H9 (cell line): ENCODE measurements around the gene LBH. TPM values are rescaled to one million over a fixed set of nuclear protein-coding genes. Genes with fewer than 3 reads are reported as not detected.

Experiments
- DNase-seq: peaks from one replicate; pipeline ENCODE4 v3.0.0-alpha.2; 2017
- H2AFZ ChIP-seq: one replicate; pipeline ENCODE4 v1.6.1; 2013; ENCODE audit warnings: mild to moderate bottlenecking, low read length, control low read depth, moderate library complexity
- H2AK5ac ChIP-seq: 2 replicates; pipeline ENCODE4 v1.6.1; 2013; ENCODE audit warnings: low read length, control low read depth, mixed read lengths; ENCODE audit not compliant: insufficient read length
- H2BK120ac ChIP-seq: one replicate; pipeline ENCODE4 v1.6.1; 2013; ENCODE audit warnings: low read depth, mild to moderate bottlenecking, low read length, control low read depth, inconsistent platforms; ENCODE audit not compliant: poor library complexity, severe bottlenecking
- H2BK12ac ChIP-seq: 2 replicates; pipeline ENCODE4 v1.6.1; 2013; ENCODE audit warnings: low read length, control low read depth, mixed read lengths, low read depth; ENCODE audit not compliant: insufficient read length
- H2BK15ac ChIP-seq: 2 replicates; pipeline ENCODE4 v1.6.1; 2013; ENCODE audit warnings: low read depth, low read length, control low read depth
- H2BK20ac ChIP-seq: one replicate; pipeline ENCODE4 v1.6.1; 2013; ENCODE audit warnings: low read depth, mild to moderate bottlenecking, low read length, control low read depth, inconsistent platforms; ENCODE audit not compliant: poor library complexity, severe bottlenecking
- H2BK5ac ChIP-seq: 2 replicates; pipeline ENCODE4 v1.6.1; 2013; ENCODE audit warnings: low read length, control low read depth, mixed read lengths; ENCODE audit not compliant: insufficient read length
- H3K14ac ChIP-seq: 2 replicates; pipeline ENCODE4 v1.6.1; 2013; ENCODE audit warnings: low read length, control low read depth; ENCODE audit not compliant: insufficient read depth
- H3K18ac ChIP-seq: 2 replicates; pipeline ENCODE4 v1.6.1; 2013; ENCODE audit warnings: low read depth, mild to moderate bottlenecking, mixed read lengths, low read length, control low read depth; ENCODE audit not compliant: insufficient read length
- H3K23ac ChIP-seq: 2 replicates; pipeline ENCODE4 v1.6.1; 2013; ENCODE audit warnings: low read length, control low read depth, mixed read lengths, low read depth; ENCODE audit not compliant: insufficient read length
- H3K23me2 ChIP-seq: 2 replicates; pipeline ENCODE4 v1.6.1; 2013; ENCODE audit warnings: low read depth, mild to moderate bottlenecking, mixed read lengths, low read length, control low read depth; ENCODE audit not compliant: insufficient read length, poor library complexity, severe bottlenecking
- H3K27ac ChIP-seq: 2 replicates; pipeline ENCODE4 v1.5.1; 2013; ENCODE audit warnings: low read length, control low read depth, mixed read lengths, low read depth; ENCODE audit not compliant: insufficient read length
- H3K27me3 ChIP-seq: 2 replicates; pipeline ENCODE4 v1.6.1; 2013; ENCODE audit warnings: low read length, control low read depth, inconsistent platforms; ENCODE audit not compliant: insufficient read depth
- H3K4ac ChIP-seq: 2 replicates; pipeline ENCODE4 v1.6.1; 2013; ENCODE audit warnings: low read depth, mild to moderate bottlenecking, control low read depth, inconsistent platforms, low read length, moderate library complexity
- H3K4me1 ChIP-seq: 2 replicates; pipeline ENCODE4 v1.6.1; 2013; ENCODE audit warnings: low read length, control low read depth, inconsistent platforms; ENCODE audit not compliant: insufficient read depth
- H3K4me2 ChIP-seq: 2 replicates; pipeline ENCODE4 v1.6.1; 2013; ENCODE audit warnings: low read length, control low read depth, mixed read lengths; ENCODE audit not compliant: insufficient read length, insufficient read depth
- H3K56ac ChIP-seq: 2 replicates; pipeline ENCODE4 v1.6.1; 2013; ENCODE audit warnings: low read depth, mild to moderate bottlenecking, mixed read lengths, low read length, control low read depth; ENCODE audit not compliant: insufficient read length
- H3K79me1 ChIP-seq: 2 replicates; pipeline ENCODE4 v1.6.1; 2013; ENCODE audit warnings: low read depth, mild to moderate bottlenecking, moderate library complexity, low read length, control low read depth, inconsistent platforms; ENCODE audit not compliant: insufficient read depth, poor library complexity, severe bottlenecking
- H3K79me2 ChIP-seq: 2 replicates; pipeline ENCODE4 v1.6.1; 2013; ENCODE audit warnings: low read length, control low read depth, inconsistent platforms; ENCODE audit not compliant: insufficient read depth
- H3K9ac ChIP-seq: 2 replicates; pipeline ENCODE4 v1.6.1; 2013; ENCODE audit warnings: low read length, control low read depth, mixed read lengths; ENCODE audit not compliant: insufficient read length; ENCODE audit errors: extremely low read depth
- H3K9me3 ChIP-seq: one replicate; pipeline ENCODE4 v1.6.1; 2013; ENCODE audit warnings: low read depth, low read length, inconsistent platforms; ENCODE audit not compliant: control insufficient read depth
- H3T11ph ChIP-seq: one replicate; pipeline ENCODE4 v1.6.1; 2013; ENCODE audit warnings: mild to moderate bottlenecking, low read length, control low read depth, inconsistent platforms
- H4K20me1 ChIP-seq: one replicate; pipeline ENCODE4 v1.6.1; 2013; ENCODE audit not compliant: control insufficient read depth, insufficient read length, insufficient read depth
- H4K5ac ChIP-seq: 2 replicates; pipeline ENCODE4 v1.6.1; 2013; ENCODE audit warnings: low read depth, mild to moderate bottlenecking, mixed read lengths, low read length, control low read depth; ENCODE audit not compliant: insufficient read length
- H4K8ac ChIP-seq: replicated peaks from 2 replicates; pipeline ENCODE4 v1.6.1; 2013; ENCODE audit warnings: low read length, control low read depth, mixed read lengths, low read depth; ENCODE audit not compliant: insufficient read length
- H4K91ac ChIP-seq: 2 replicates; pipeline ENCODE4 v1.6.1; 2013; ENCODE audit warnings: low read depth, mild to moderate bottlenecking, moderate library complexity, mixed read lengths, low read length, control low read depth; ENCODE audit not compliant: insufficient read length
- H3K27ac Mint-ChIP-seq, 3 experiments: 2 replicates in 2 of 3; 3 replicates in 1 of 3; pipeline ENCODE4 v1.8.0; 2020 to 2021; ENCODE audit warnings: mixed read lengths in 3 of 3, mild to moderate bottlenecking in 1 of 3, moderate library complexity in 1 of 3
- H3K27me3 Mint-ChIP-seq: 2 replicates; pipeline ENCODE4 v1.8.0; 2021; ENCODE audit warnings: low read depth, mild to moderate bottlenecking, moderate library complexity, mixed read lengths
- H3K36me3 Mint-ChIP-seq, 3 experiments: 2 replicates in 2 of 3; 3 replicates in 1 of 3; pipeline ENCODE4 v1.8.0; 2020 to 2021; ENCODE audit warnings: low read depth in 3 of 3, mixed read lengths in 3 of 3; ENCODE audit not compliant: insufficient read depth in 1 of 3
- H3K4me1 Mint-ChIP-seq, 2 experiments: 2 replicates each; pipeline ENCODE4 v1.8.0; 2020; ENCODE audit warnings: mixed read lengths in 2 of 2
- H3K4me3 Mint-ChIP-seq, 2 experiments: 2 replicates in 1 of 2; 3 replicates in 1 of 2; pipeline ENCODE4 v1.8.0; 2020 to 2021; ENCODE audit warnings: mild to moderate bottlenecking in 2 of 2, mixed read lengths in 2 of 2, moderate library complexity in 1 of 2
- H3K9me3 Mint-ChIP-seq, 2 experiments: 2 replicates in 1 of 2; 3 replicates in 1 of 2; pipeline ENCODE4 v1.8.0; 2020; ENCODE audit warnings: mild to moderate bottlenecking in 2 of 2, mixed read lengths in 2 of 2, moderate library complexity in 1 of 2
- WGBS: extraction: QIAGEN DNeasy Blood & Tissue Kit; methylation state at CpG from one replicate; pipeline ENCODE4 v1.1.7; 2013; ENCODE audit warnings: missing lambda C conversion rate, low lambda C conversion rate, mixed read lengths; ENCODE audit not compliant: insufficient read length; ENCODE audit errors: extremely low coverage; 5-methylcytosine and 5-hydroxymethylcytosine counted together
- total RNA-seq: library from RNA; stranded (reverse); gene quantifications from 2 replicates; pipeline ENCODE4 v1.2.1, GENCODE V29; 2021
- TF ChIP-seq, protein P1 (sequence below): fragments of 200-600 bp; sonication (generic); conservative IDR thresholded peaks from 3 replicates; pipeline ENCODE4 v1.8.0; 2021; ENCODE audit warnings: antibody characterized with exemption, mild to moderate bottlenecking

LBH gene
- total RNA-seq, 1 experiment from 2014 or later: 53.0 TPM

- H3K9me3 ChIP-seq: no peaks in the 10 kb centered on the region
- H3K79me2 ChIP-seq: no peaks in the 10 kb centered on the region
- H2BK12ac ChIP-seq: no peak overlapping the region
- H4K8ac ChIP-seq: no peak overlapping the region
- no peak for DNase-seq
- peaks cover 10% of the 10 kb centered on the region for H3K27me3 Mint-ChIP-seq
- no peaks in the 10 kb centered on the region for H3K4me1 ChIP-seq
- no peak overlapping the region for H3K23ac ChIP-seq
- TF ChIP-seq, protein P1, sequence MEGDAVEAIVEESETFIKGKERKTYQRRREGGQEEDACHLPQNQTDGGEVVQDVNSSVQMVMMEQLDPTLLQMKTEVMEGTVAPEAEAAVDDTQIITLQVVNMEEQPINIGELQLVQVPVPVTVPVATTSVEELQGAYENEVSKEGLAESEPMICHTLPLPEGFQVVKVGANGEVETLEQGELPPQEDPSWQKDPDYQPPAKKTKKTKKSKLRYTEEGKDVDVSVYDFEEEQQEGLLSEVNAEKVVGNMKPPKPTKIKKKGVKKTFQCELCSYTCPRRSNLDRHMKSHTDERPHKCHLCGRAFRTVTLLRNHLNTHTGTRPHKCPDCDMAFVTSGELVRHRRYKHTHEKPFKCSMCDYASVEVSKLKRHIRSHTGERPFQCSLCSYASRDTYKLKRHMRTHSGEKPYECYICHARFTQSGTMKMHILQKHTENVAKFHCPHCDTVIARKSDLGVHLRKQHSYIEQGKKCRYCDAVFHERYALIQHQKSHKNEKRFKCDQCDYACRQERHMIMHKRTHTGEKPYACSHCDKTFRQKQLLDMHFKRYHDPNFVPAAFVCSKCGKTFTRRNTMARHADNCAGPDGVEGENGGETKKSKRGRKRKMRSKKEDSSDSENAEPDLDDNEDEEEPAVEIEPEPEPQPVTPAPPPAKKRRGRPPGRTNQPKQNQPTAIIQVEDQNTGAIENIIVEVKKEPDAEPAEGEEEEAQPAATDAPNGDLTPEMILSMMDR: no peak
- H3K4me1 Mint-ChIP-seq: peaks cover 17 to 19% of the 10 kb centered on the region in 2 experiments
- H2BK15ac ChIP-seq: no peak overlapping the region
- no peak overlapping the region for H3K56ac ChIP-seq
- H3K27ac Mint-ChIP-seq: no peak overlapping the region
- H4K5ac ChIP-seq: no peak overlapping the region
- H3K4ac ChIP-seq: no peak overlapping the region
- H2BK20ac ChIP-seq: no peak overlapping the region
- no peak overlapping the region for H2BK120ac ChIP-seq
- H4K20me1 ChIP-seq: no peaks in the 10 kb centered on the region
- H3K79me1 ChIP-seq: no peaks in the 10 kb centered on the region
- no peaks in the 10 kb centered on the region for H3K9me3 Mint-ChIP-seq
- H3T11ph ChIP-seq: no peak overlapping the region
- H4K91ac ChIP-seq: no peak overlapping the region
- no peaks in the 10 kb centered on the region for H3K23me2 ChIP-seq
- no peak overlapping the region for H3K4me3 Mint-ChIP-seq
- no peaks in the 10 kb centered on the region for H3K36me3 Mint-ChIP-seq
- H2AFZ ChIP-seq: no peak overlapping the region
- no peak overlapping the region for H3K4me2 ChIP-seq
- no peak overlapping the region for H3K27ac ChIP-seq
- H3K27me3 ChIP-seq: no peaks in the 10 kb centered on the region
- H2BK5ac ChIP-seq: no peak overlapping the region
- no peak overlapping the region for H3K9ac ChIP-seq
- no peak overlapping the region for H3K14ac ChIP-seq
- no CpG with 5 or more reads among the region's 4 CpGs for WGBS
- H3K18ac ChIP-seq: no peak overlapping the region
- no peak overlapping the region for H2AK5ac ChIP-seq
These were observed 12.5 kb upstream of the LBH start for GRCh38 chr2:30218814-30219213.
